Stimulated activated CD8-positive, alpha-beta memory T cell treated with anti-CD3 and anti-CD28 coated beads, Interleukin-12 subunit alpha, Interleukin-12 subunit beta, amount 100 ng/mL, for 24 hours (primary cell): ENCODE measurements around the gene RAPGEF4.

Source experiments
- DNase-seq: peaks from one replicate; pipeline ENCODE4 v3.0.0-alpha.2; 2020; ENCODE audit errors: extremely low read depth

RAPGEF4 gene

GRCh38 chr2:172860336-172860707 lies 124.7 kb downstream of the RAPGEF4 start:
- DNase-seq, result no peak

- no peak for DNase-seq
These were observed 125.5 kb downstream of the RAPGEF4 start for GRCh38 chr2:172861098-172861497.

- no peak for DNase-seq
These were observed 126.2 kb downstream of the RAPGEF4 start for GRCh38 chr2:172861656-172862476.

GRCh38 chr2:172863341-172863740 lies 127.7 kb downstream of the RAPGEF4 start:
- DNase-seq, result no peak

GRCh38 chr2:172864182-172864581 lies 128.5 kb downstream of the RAPGEF4 start:
- no peak for DNase-seq

- DNase-seq, result no peak
These were observed 129.8 kb downstream of the RAPGEF4 start for GRCh38 chr2:172865422-172865821.

- DNase-seq, result no peak
These were observed 134.2 kb downstream of the RAPGEF4 start for GRCh38 chr2:172869861-172870260.

GRCh38 chr2:172870396-172870795 lies 134.8 kb downstream of the RAPGEF4 start:
- DNase-seq, result no peak

GRCh38 chr2:172877826-172878225 lies 142.2 kb downstream of the RAPGEF4 start:
- DNase-seq, result no peak

GRCh38 chr2:172878260-172878659 lies 142.6 kb downstream of the RAPGEF4 start:
- no peak for DNase-seq

GRCh38 chr2:172884336-172884735 lies 148.7 kb downstream of the RAPGEF4 start:
- no peak for DNase-seq

- DNase-seq, result no peak
These were observed 150.4 kb downstream of the RAPGEF4 start for GRCh38 chr2:172885996-172886395.

GRCh38 chr2:172887280-172887679 lies 151.6 kb downstream of the RAPGEF4 start:
- no peak for DNase-seq

- DNase-seq, result no peak
These were observed 153.3 kb downstream of the RAPGEF4 start for GRCh38 chr2:172888714-172889669.

- DNase-seq, result no peak
These were observed 154.3 kb downstream of the RAPGEF4 start for GRCh38 chr2:172889768-172890430.

GRCh38 chr2:172893111-172893510 lies 157.5 kb downstream of the RAPGEF4 start:
- no peak for DNase-seq

GRCh38 chr2:172893671-172894070 lies 158.0 kb downstream of the RAPGEF4 start:
- DNase-seq, result no peak

- DNase-seq, result no peak
These were observed 159.2 kb downstream of the RAPGEF4 start for GRCh38 chr2:172894689-172895387.

GRCh38 chr2:172896661-172897081 lies 161.0 kb downstream of the RAPGEF4 start:
- no peak for DNase-seq

GRCh38 chr2:172900871-172901270 lies 165.2 kb downstream of the RAPGEF4 start:
- no peak for DNase-seq

- DNase-seq, result no peak
These were observed 166.3 kb downstream of the RAPGEF4 start for GRCh38 chr2:172901913-172902312.
